IPS-11a (cell line): ENCODE results near the gene TBL1X.
"Not testable (repeated sequence)": the region's sequence is repeated elsewhere in the genome, so short reads cannot be mapped to it uniquely, and the experiment has no call there.

Source experiments
- H3K4me3 ChIP-seq: one replicate; pipeline ENCODE4 v1.5.1; 2013; ENCODE audit warnings: low read depth, low read length, control low read depth

The TBL1X gene

DNA sequence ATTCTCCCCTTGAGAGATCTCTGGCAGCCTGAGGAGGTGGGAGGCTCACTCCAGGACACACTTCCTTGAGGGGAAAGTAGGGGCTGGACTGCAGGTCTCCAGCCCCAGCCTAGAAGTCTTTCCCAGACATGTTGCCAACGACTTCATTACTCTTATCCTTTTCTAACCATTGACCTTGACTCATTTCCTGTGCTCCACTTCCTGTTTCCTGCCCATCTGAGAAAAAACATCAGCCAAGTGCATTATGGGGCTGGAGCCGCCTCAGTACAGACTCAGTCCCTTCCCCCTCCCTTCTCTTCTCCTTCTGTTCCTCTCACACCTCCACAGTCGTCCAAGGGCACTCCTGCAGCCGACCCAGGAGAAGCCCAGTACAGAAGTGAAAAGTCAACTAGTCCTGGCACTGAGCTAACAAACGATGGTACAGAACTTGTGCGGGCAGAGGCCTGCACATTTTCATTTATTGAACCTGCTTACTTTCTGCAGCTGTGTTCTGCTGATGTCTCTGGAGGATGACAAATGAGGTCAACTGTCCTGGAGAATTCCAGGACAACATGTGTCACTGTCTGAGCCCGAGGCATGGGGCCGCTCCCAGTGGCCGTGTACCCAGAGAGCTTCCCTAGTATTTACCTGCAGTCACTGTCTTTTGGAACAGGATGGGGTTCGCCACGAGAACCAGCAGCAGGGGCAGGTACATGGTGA lies 280.7 kb downstream of the TBL1X start:
- H3K4me3 ChIP-seq: no peak overlapping the region

- no peak overlapping the region for H3K4me3 ChIP-seq
Measured at GRCh38 chrX:9746148-9746888, 281.5 kb downstream of the TBL1X start.

DNA sequence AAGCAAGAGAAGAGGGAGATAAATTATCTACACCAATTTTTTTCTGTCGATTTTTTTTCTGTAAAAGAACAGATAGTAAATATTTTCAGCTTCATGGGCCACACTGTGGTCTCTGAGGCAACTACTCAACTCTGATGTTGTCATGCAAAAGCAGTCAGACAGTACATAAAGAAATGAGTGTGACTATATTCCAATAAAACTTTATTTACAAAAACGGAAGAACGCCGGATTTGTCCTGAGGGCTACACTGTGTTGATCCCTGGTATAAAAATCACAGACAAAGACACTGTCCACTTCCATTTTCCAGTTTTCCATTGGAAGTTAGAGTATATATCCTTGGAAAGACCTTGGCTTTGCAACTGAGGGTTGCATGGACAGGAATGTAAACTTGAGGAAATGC lies 282.8 kb downstream of the TBL1X start:
- H3K4me3 ChIP-seq: no peak overlapping the region

DNA sequence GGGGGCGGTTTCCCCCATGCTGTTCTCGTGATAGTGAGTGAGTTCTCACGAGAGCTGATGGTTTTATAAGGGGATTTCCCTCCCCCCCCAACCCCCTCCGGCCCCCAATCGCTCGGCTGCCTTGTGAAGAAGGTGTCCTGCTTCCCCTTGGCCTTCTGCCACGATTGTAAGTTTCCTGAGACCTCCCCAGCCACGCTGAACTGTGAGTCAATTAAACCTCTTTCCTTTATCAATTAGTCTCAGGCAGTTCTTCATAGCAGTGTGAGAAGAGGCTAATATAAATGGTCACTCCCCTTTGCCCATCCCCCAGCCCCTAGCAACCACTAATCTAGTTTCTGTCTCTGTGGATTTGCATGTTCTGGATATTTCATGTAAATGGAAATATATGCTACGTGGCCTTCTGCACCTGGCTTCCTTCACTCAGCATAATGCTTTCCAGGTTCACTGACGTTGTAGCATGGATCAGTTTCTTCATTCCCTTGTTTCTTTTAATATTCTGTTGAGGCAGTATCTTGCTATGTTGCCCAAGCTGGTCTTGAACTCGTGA lies 284.4 kb downstream of the TBL1X start:
- no peak overlapping the region for H3K4me3 ChIP-seq

GRCh38 chrX:9757366-9757765 lies 292.5 kb downstream of the TBL1X start:
- no peak overlapping the region for H3K4me3 ChIP-seq

GRCh38 chrX:9758021-9758638 lies 293.3 kb downstream of the TBL1X start:
- H3K4me3 ChIP-seq: no peak overlapping the region

DNA sequence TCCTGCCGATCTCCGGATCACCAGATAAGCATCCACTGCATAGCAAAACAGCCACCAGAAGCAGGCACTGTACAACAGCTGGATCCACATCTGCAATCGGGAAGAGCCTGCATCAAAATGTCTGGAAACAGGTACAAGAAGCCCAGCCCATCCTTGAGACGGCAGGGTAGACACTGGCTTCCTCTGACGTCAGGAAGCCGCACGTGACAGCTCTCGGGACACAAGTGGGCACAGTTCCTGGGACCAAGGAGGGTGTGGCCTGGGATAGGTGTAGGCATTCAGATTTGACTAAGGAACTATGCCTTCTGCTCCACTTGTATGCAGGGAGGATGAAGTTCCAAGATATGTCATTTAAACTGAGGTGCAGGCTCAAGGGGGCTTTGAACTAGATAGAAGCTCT lies 294.5 kb downstream of the TBL1X start:
- no peak overlapping the region for H3K4me3 ChIP-seq

DNA sequence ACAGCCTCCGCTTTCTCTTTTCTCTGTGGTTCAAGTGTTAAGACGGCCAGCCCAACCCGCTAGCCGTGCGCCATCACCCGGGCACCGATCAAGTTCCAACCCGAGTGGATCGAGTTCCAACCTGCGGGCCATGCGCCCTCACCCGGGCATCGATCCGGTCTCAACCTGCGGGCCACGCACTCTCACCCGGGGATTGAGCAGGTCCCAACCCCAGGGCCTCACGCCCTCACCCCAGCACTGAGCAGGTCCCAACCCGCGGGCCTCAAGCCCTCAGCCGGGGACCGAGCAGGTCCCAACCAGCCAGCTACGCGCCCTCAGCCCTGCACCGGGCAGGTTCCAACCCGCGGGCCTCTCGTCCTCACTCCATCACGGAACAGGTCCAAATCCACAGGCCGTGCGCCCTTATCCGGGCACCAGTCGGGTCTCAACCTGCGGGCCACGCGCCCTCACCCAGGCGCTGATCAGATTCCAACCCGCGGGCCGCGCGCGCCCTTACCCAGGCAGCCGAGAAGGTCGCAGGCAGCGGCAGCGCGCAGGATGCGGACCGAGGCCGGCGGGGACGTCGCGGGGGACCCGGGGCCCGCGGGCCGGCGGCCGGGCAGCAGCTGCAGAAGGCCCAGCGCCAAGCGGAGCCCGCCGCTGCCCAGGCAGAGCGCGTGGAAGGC lies 300.3 kb downstream of the TBL1X start:
- H3K4me3 ChIP-seq: peak overlapping the region; percentile 33

DNA sequence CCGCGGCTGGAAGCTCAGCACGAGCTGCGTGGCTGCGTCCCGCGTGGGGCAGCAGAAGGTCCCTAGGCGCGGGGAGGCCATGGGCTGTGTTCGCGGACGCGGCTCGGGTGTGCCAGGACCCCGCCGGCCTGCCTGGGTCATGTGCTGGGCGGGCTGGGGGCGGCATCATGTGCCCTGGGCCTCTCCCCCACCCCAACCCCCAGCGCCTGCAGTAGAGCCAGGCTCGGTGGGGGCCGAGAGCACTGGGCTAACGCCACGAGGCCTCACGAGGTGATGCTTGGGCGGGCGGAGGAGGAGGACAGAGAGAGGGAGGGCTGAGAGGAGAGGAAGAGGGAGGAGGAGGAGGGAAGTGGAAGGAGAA lies 300.9 kb downstream of the TBL1X start, which contains the start of gene GPR143:
Gene GPR143, minus strand, starts transcription at position 111 of the 361 bp plus-strand sequence. Its CDS starts 30 bp downstream, at position 81.
- peak within 1 kb of the TSS; percentile 33 for H3K4me3 ChIP-seq

DNA sequence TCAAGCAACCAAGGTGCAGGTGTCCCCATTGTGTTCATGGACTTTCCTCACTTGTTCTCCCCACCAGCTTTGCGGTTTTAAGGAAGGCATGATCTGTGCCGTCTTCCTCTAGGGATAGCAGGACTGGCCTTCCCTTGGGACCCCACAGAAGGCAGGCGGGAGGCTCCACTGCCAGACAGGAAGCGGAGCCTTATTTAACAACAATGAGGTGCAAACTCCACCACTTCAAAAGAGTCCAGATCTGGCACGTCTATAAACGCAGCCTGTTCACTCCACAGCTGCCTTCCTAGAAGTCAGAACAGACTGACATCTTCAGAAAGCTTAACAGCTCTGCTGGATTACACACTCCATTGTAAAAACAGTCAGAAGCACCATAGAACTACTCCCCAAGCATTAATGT lies 302.5 kb downstream of the TBL1X start:
- no peak overlapping the region for H3K4me3 ChIP-seq

GRCh38 chrX:9768321-9768839 lies 303.5 kb downstream of the TBL1X start:
- not testable (repeated sequence) for H3K4me3 ChIP-seq

DNA sequence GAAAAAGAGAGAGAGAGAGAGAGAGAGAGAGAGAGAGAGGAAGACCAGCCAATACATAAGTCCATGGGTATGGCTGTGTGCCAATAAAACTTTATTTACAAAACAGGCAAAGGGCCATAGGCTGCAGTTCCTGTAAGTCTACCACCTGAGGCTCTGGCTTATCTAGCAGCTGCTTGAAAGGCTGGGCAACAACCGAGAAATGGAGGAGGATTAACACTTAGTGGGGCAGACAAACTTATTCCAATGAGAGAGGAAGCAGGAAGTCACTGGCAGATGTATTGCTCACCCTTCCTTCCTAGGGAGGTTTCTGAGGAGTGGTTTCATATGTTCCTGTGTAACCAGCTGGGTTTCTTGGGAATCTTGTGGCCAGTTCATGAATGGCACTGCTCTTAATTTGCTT lies 305.5 kb downstream of the TBL1X start:
- no peak overlapping the region for H3K4me3 ChIP-seq

- H3K4me3 ChIP-seq: no peak overlapping the region
Measured at GRCh38 chrX:9772943-9773342, 308.1 kb downstream of the TBL1X start.

- no peak overlapping the region for H3K4me3 ChIP-seq
Measured at GRCh38 chrX:9775930-9776329, 311.1 kb downstream of the TBL1X start.

- H3K4me3 ChIP-seq: no peak overlapping the region
Measured at GRCh38 chrX:9781941-9782340, 317.1 kb downstream of the TBL1X start.

DNA sequence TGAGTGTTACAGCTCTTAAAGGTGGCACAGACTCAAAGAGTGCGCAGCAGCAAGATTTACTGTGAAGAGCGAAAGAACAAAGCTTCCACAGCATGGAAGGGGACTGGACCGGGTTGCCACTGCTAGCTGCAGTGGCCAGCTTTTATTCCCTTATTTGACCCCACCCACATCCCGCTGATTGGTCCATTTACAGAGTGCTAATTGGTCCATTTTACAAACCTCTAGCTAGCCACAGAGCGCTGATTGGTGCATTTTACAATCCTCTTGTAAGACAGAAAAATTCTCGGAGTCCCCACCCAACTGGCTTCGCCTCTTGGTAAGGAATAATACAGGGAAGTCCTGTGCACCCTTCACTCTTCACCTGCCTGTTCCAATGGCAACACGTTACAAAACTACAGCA lies 319.5 kb downstream of the TBL1X start:
- no peak overlapping the region for H3K4me3 ChIP-seq

DNA sequence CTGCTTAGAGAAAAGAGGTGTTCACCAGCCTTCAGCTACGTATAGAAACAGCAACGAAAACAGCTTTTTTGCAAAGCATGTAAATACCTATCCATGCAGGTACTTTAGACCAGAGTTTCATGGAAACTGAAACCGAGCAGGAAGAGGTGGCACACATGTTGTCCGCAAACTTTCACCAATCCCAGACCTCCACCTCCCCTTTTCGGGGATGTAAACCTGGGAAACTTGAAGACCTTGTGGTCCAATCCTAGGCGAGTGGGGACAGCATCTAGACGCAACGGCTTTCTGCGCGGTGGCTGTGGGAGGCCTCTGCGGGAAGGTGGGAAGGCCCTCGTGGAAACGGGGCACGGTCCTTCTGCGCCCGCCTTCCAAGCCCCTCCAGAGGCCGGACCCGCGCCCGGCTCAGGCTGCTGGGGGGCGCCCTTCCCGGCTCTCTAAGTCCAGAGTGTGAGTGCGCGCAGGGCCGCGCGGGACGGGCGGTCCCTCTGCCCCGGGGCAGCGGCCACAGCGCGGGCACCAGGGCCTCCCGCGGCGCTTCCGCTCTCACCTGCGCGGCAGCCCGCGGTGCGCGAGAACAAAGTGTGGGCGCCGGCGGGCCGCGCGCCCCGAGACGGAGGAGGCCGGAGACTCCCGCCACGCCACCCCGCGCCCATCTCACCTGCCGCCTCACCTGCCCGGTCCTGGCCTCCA lies 320.5 kb downstream of the TBL1X start:
- peak overlapping the region; percentile 48 for H3K4me3 ChIP-seq

GRCh38 chrX:9785944-9786797 lies 321.3 kb downstream of the TBL1X start, which contains the start of gene SHROOM2:
Gene SHROOM2 (plus strand): TSS chrX:9786429. CDS start chrX:9786546, 117 bp downstream.
- peak within 1 kb of the TSS; percentile 54 for H3K4me3 ChIP-seq
